Astrocyte (in vitro differentiated cells and primary cell): ENCODE data around the gene IRGC. TPM values are rescaled to one million over a fixed set of nuclear protein-coding genes. Genes with fewer than 3 reads are reported as not detected.
A peak's percentile ranks its signal among the peaks of the same experiment; 100 is the strongest.

ENCODE experiments used
- DNase-seq: peaks from one replicate; pipeline ENCODE4 v3.0.0-alpha.2; 2010; ENCODE audit warnings: low read depth
- FAIRE-seq: peaks from 2 replicates; lab custom pipeline; 2011; peaks lifted over from hg19 to GRCh38; lab: Jason Lieb, UNC
- H2AFZ ChIP-seq: 2 replicates; pipeline ENCODE4 v1.6.0; 2012; ENCODE audit warnings: low read depth, low read length, inconsistent platforms
- H3K27ac ChIP-seq: 2 replicates; pipeline ENCODE4 v1.5.1; 2011; ENCODE audit warnings: low read depth, low read length, inconsistent platforms
- H3K27me3 ChIP-seq: 2 replicates; pipeline ENCODE4 v1.6.0; 2011; ENCODE audit warnings: low read length, inconsistent platforms; ENCODE audit not compliant: insufficient read depth
- H3K36me3 ChIP-seq: 2 replicates; pipeline ENCODE4 v1.5.1; 2011; ENCODE audit warnings: low read length, inconsistent platforms; ENCODE audit not compliant: insufficient read depth
- H3K4me1 ChIP-seq: 2 replicates; pipeline ENCODE4 v1.5.1; 2011; ENCODE audit warnings: low read length, inconsistent platforms; ENCODE audit not compliant: insufficient read depth
- H3K4me2 ChIP-seq: 2 replicates; pipeline ENCODE4 v1.6.0; 2012; ENCODE audit warnings: low read length, inconsistent platforms
- H3K4me3 ChIP-seq: 2 replicates; pipeline ENCODE4 v1.5.1; 2011; ENCODE audit warnings: low read depth, mild to moderate bottlenecking, low read length, inconsistent platforms; ENCODE audit not compliant: insufficient read depth
- H3K79me2 ChIP-seq: 2 replicates; pipeline ENCODE4 v1.6.0; 2012; ENCODE audit warnings: mild to moderate bottlenecking, low read length, inconsistent platforms; ENCODE audit not compliant: insufficient read depth
- H3K9ac ChIP-seq: 2 replicates; pipeline ENCODE4 v1.6.0; 2012; ENCODE audit warnings: mild to moderate bottlenecking, low read length, inconsistent platforms
- H3K9me3 ChIP-seq: 2 replicates; pipeline ENCODE4 v1.5.1; 2012; ENCODE audit warnings: low read depth, mild to moderate bottlenecking, low read length, inconsistent platforms; ENCODE audit not compliant: insufficient read depth
- H4K20me1 ChIP-seq: 2 replicates; pipeline ENCODE4 v1.6.0; 2012; ENCODE audit warnings: low read length, inconsistent platforms; ENCODE audit not compliant: insufficient read depth
- H3K27ac Mint-ChIP-seq: one replicate; pipeline ENCODE4 v1.8.0; 2021; ENCODE audit warnings: mild to moderate bottlenecking, mixed read lengths; ENCODE audit not compliant: unreplicated experiment
- H3K27me3 Mint-ChIP-seq: one replicate; pipeline ENCODE4 v1.8.0; 2021; ENCODE audit warnings: low read depth, mixed read lengths; ENCODE audit not compliant: unreplicated experiment
- H3K36me3 Mint-ChIP-seq: one replicate; pipeline ENCODE4 v1.8.0; 2021; ENCODE audit warnings: low read depth, mixed read lengths; ENCODE audit not compliant: unreplicated experiment
- H3K4me1 Mint-ChIP-seq: one replicate; pipeline ENCODE4 v1.8.0; 2021; ENCODE audit warnings: low read depth, mixed read lengths; ENCODE audit not compliant: unreplicated experiment
- H3K4me3 Mint-ChIP-seq: one replicate; pipeline ENCODE4 v1.8.0; 2021; ENCODE audit warnings: mild to moderate bottlenecking, moderate library complexity, mixed read lengths; ENCODE audit not compliant: unreplicated experiment
- H3K9me3 Mint-ChIP-seq: one replicate; pipeline ENCODE4 v1.8.0; 2021; ENCODE audit warnings: mild to moderate bottlenecking, mixed read lengths; ENCODE audit not compliant: unreplicated experiment
- EZH2 ChIP-seq: IDR thresholded peaks from 2 replicates; pipeline ENCODE4 v1.6.1; 2012; ENCODE audit warnings: mild to moderate bottlenecking, low read length, inconsistent platforms; ENCODE audit not compliant: insufficient read depth
- total RNA-seq: library from RNA; stranded (reverse); gene quantifications from 2 replicates; pipeline ENCODE4 v1.2.1, GENCODE V29; 2021
- TF ChIP-seq, protein P1 (sequence below): IDR thresholded peaks from 2 replicates; pipeline ENCODE4 v1.5.1; 2011; ENCODE audit warnings: low read depth, mild to moderate bottlenecking, inconsistent platforms, low read length, moderate library complexity; ENCODE audit not compliant: insufficient read depth

Gene IRGC
- total RNA-seq, 1 donor from 2014 or later: not detected

DNA sequence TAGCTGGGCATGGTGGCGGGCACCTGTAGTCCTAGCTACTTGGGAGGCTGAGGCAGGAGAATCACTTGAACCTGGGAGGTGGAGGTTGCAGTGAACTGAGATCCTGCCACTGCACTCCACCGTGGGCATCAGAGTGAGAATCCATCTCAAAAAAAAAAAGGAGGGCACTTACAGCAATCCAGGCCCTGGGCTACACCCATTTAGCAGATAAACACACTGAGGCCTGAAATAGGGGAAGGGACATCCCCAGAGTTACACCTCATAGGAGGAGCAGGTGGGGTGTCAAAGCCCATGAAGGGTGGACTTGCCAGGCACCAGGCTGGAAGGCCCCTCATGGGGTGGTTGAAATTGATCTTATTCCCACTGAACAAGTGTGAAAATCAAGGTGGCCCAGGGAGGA lies 32.0 kb upstream of the IRGC start:
- Histone ChIP-seq H3K4me3 (no peak overlapping the region), H2AFZ (no peak overlapping the region), H4K20me1 (no peaks in the 10 kb centered on the region), H3K27me3 (no peaks in the 10 kb centered on the region), H3K4me2 (no peak overlapping the region), H3K27ac (no peak overlapping the region), H3K9me3 (no peaks in the 10 kb centered on the region), H3K79me2 (no peaks in the 10 kb centered on the region), H3K9ac (no peak overlapping the region), H3K4me1 (peaks cover 14% of the 10 kb centered on the region), H3K36me3 (no peaks in the 10 kb centered on the region)
- H3K9me3 Mint-ChIP-seq: no peaks in the 10 kb centered on the region
- FAIRE-seq (no peak), DNase-seq (no peak)
- no peak overlapping the region for H3K4me3 Mint-ChIP-seq
- peaks cover 12% of the 10 kb centered on the region for H3K27me3 Mint-ChIP-seq
- TF ChIP-seq, protein P1, sequence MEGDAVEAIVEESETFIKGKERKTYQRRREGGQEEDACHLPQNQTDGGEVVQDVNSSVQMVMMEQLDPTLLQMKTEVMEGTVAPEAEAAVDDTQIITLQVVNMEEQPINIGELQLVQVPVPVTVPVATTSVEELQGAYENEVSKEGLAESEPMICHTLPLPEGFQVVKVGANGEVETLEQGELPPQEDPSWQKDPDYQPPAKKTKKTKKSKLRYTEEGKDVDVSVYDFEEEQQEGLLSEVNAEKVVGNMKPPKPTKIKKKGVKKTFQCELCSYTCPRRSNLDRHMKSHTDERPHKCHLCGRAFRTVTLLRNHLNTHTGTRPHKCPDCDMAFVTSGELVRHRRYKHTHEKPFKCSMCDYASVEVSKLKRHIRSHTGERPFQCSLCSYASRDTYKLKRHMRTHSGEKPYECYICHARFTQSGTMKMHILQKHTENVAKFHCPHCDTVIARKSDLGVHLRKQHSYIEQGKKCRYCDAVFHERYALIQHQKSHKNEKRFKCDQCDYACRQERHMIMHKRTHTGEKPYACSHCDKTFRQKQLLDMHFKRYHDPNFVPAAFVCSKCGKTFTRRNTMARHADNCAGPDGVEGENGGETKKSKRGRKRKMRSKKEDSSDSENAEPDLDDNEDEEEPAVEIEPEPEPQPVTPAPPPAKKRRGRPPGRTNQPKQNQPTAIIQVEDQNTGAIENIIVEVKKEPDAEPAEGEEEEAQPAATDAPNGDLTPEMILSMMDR: no peak
- no peak for TF ChIP-seq EZH2
- H3K4me1 Mint-ChIP-seq: peaks cover 5% of the 10 kb centered on the region
- no peak overlapping the region for H3K27ac Mint-ChIP-seq
- no peaks in the 10 kb centered on the region for H3K36me3 Mint-ChIP-seq

DNA sequence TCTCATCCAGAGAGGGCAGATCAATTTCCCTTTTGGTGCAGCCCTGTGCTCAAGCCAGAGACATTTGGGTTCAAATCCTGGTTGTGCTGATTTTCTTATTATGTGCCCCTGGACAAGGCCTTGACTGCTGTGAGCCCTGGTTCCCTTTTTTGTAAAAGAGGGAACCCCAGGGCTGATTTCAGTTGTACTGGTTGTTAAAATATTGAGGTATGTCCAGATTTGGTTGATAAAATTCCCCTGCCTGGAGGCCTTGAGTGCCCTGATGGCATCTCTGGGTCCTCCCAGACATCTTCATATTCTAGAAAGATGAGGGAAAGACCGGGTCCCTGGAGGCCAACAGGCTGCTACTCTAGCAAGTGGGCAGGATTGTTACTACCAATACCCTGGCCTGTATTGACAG lies 31.6 kb upstream of the IRGC start:
- no peak overlapping the region for H3K27ac Mint-ChIP-seq
- no peak for TF ChIP-seq EZH2
- TF ChIP-seq, protein P1: no peak
- H3K4me3 ChIP-seq: no peak overlapping the region
- no peak overlapping the region for H3K9ac ChIP-seq
- no peak overlapping the region for H2AFZ ChIP-seq
- no peak overlapping the region for H3K27ac ChIP-seq
- H3K9me3 Mint-ChIP-seq: no peaks in the 10 kb centered on the region
- H3K27me3 ChIP-seq: no peaks in the 10 kb centered on the region
- no peak overlapping the region for H3K4me3 Mint-ChIP-seq
- H3K36me3 Mint-ChIP-seq: no peaks in the 10 kb centered on the region
- DNase-seq (no peak), FAIRE-seq (no peak)
- H3K36me3 ChIP-seq: no peaks in the 10 kb centered on the region
- no peaks in the 10 kb centered on the region for H3K9me3 ChIP-seq
- no peaks in the 10 kb centered on the region for H3K79me2 ChIP-seq
- H3K4me1 Mint-ChIP-seq: peaks cover 5% of the 10 kb centered on the region
- H4K20me1 ChIP-seq: no peaks in the 10 kb centered on the region
- H3K4me2 ChIP-seq: no peak overlapping the region
- H3K27me3 Mint-ChIP-seq: peaks cover 12% of the 10 kb centered on the region
- peaks cover 14% of the 10 kb centered on the region for H3K4me1 ChIP-seq

DNA sequence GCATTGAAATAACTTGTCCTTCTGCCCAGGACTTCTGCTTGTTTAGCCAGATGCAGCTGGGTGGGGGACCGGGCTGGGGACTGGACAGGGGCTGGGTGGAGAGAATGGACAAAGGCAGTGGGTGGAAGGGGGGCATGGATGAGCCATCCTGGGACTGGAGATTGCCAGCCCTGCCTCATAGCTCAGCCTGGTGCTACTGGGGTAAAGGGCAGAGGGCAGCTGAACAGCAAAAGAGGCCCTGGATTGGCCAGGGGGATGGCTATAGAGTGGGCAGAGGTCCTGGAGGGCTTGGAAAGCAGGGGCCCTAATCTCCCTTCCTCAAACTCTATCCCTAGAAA lies 28.2 kb upstream of the IRGC start:
- H3K79me2 ChIP-seq: no peaks in the 10 kb centered on the region
- no peak overlapping the region for H3K4me3 Mint-ChIP-seq
- no peaks in the 10 kb centered on the region for H3K27me3 ChIP-seq
- H3K9me3 Mint-ChIP-seq: peaks cover 17% of the 10 kb centered on the region
- no peaks in the 10 kb centered on the region for H3K36me3 ChIP-seq
- TF ChIP-seq, protein P1: no peak
- no peak for TF ChIP-seq EZH2
- H3K27ac Mint-ChIP-seq: no peak overlapping the region
- no peak overlapping the region for H3K4me3 ChIP-seq
- H3K9ac ChIP-seq: no peak overlapping the region
- no peak for FAIRE-seq
- peaks cover 13% of the 10 kb centered on the region for H3K9me3 ChIP-seq
- H4K20me1 ChIP-seq: no peaks in the 10 kb centered on the region
- no peak overlapping the region for H3K27ac ChIP-seq
- no peak overlapping the region for H2AFZ ChIP-seq
- H3K4me1 Mint-ChIP-seq: peaks cover 5% of the 10 kb centered on the region
- no peak for DNase-seq
- H3K4me1 ChIP-seq: peaks cover 14% of the 10 kb centered on the region
- H3K27me3 Mint-ChIP-seq: peaks cover 15% of the 10 kb centered on the region
- H3K4me2 ChIP-seq: peak overlapping the region; percentile 31
- peaks cover 3% of the 10 kb centered on the region for H3K36me3 Mint-ChIP-seq
